ENCODE measurements around the gene PSME3. TPM values are rescaled to one million over a fixed set of nuclear protein-coding genes. Genes with fewer than 3 reads are reported as not detected.
"Not testable (repeated sequence)": the region's sequence is repeated elsewhere in the genome, so short reads cannot be mapped to it uniquely, and the experiment has no call there.

PSME3 gene
- total and polyA plus RNA-seq, 12 donors = 26.0 to 103 (median 70.3) TPM

- Histone ChIP-seq H3K9me3 (no peaks in the 10 kb centered on the region), H3K4me3 (peak overlapping the region in 2 of 10 donors; percentile 3 to 14), H3K27ac (no peak overlapping the region), H3K36me3 (peaks cover 0 to 5% (median 0%) of the 10 kb centered on the region in 9 donors), H3K4me1 (peaks cover 0 to 23% (median 5%) of the 10 kb centered on the region in 9 donors), H3K27me3 (no peaks in the 10 kb centered on the region)
- ATAC-seq = no peak
- WGBS, 2 donors = 80 to 83% methylated on average over 8 of the region's 8 CpGs
- intact Hi-C loops (cut with DNase I) = no loop called here
- TF ChIP-seq CTCF (IDR thresholded peaks at IDR 0.05) = no peak
- no peak for DNase-seq
Observed at GRCh38 chr17:42855048-42855596, 21.9 kb downstream of the PSME3 start.

- H3K9me3 ChIP-seq; H3K27me3 ChIP-seq; H3K27ac ChIP-seq; DNase-seq; intact Hi-C loops (cut with DNase I); H3K36me3 ChIP-seq; ATAC-seq; H3K4me3 ChIP-seq: not testable (repeated sequence)
- peaks cover 0 to 18% (median 0%) of the 10 kb centered on the region in 9 donors for H3K4me1 ChIP-seq
- 82 to 88% methylated on average over 7 of the region's 8 CpGs for WGBS, 2 donors
Observed at GRCh38 chr17:42856093-42856492, 22.9 kb downstream of the PSME3 start.

- H3K27me3 ChIP-seq; ATAC-seq; H3K36me3 ChIP-seq; intact Hi-C loops (cut with DNase I); H3K4me3 ChIP-seq; H3K27ac ChIP-seq; DNase-seq; H3K9me3 ChIP-seq: not testable (repeated sequence)
- peaks cover 0 to 18% (median 0%) of the 10 kb centered on the region in 9 donors for H3K4me1 ChIP-seq
- WGBS, 2 donors = 79 to 92% methylated on average over 6 of the region's 8 CpGs
Observed at GRCh38 chr17:42856516-42856915, 23.3 kb downstream of the PSME3 start.

- no peak for TF ChIP-seq CTCF (IDR thresholded peaks at IDR 0.05)
- intact Hi-C loops (cut with DNase I) = no loop called here
- DNase-seq (no peak), ATAC-seq (no peak)
- H3K4me1 ChIP-seq = peaks cover 0 to 18% (median 0%) of the 10 kb centered on the region in 9 donors
- WGBS, 2 donors = 89 to 100% methylated on average over 1 of the region's 1 CpG
- no peaks in the 10 kb centered on the region for H3K27me3 ChIP-seq
- H3K4me3 ChIP-seq = no peak overlapping the region
- H3K9me3 ChIP-seq = no peaks in the 10 kb centered on the region
- peaks cover 0 to 5% (median 0%) of the 10 kb centered on the region in 9 donors for H3K36me3 ChIP-seq
- no peak overlapping the region for H3K27ac ChIP-seq
Observed at GRCh38 chr17:42857389-42857788, 24.2 kb downstream of the PSME3 start.

GRCh38 chr17:42865638-42866094 lies 32.5 kb downstream of the PSME3 start:
- Histone ChIP-seq H3K4me1 (peaks cover 0 to 7% (median 0%) of the 10 kb centered on the region in 9 donors), H3K36me3 (peaks cover 0 to 7% (median 0%) of the 10 kb centered on the region in 9 donors), H3K27ac (no peak overlapping the region), H3K9me3 (peaks cover 0 to 8% (median 3%) of the 10 kb centered on the region in 11 donors), H3K4me3 (no peak overlapping the region), H3K27me3 (no peaks in the 10 kb centered on the region)
- no peak for TF ChIP-seq CTCF (IDR thresholded peaks at IDR 0.05)
- no peak for DNase-seq
- no peak for ATAC-seq
- intact Hi-C loops (cut with DNase I) = loop anchor here in 1 of 10 donors (10.0 kb wide), 1 partner anchor 49 kb away; no protein-coding TSS in a partner anchor
- WGBS, 2 donors = 85 to 86% methylated on average over 7 of the region's 7 CpGs
